Liver (tissue), 10 donors: ENCODE measurements around the gene TAF4. TPM values are rescaled to one million over a fixed set of nuclear protein-coding genes. Genes with fewer than 3 reads are reported as not detected.

Source experiments
- DNase-seq: peaks from one replicate; pipeline ENCODE4 v3.0.0-alpha.2; 2017; ENCODE audit warnings: low spot score
- H3K27ac ChIP-seq, 2 donors: one replicate each; pipeline ENCODE4 v1.7.0; 2013; ENCODE audit warnings: inconsistent platforms in 2 of 2, low read length in 2 of 2, control low read depth in 1 of 2, low read depth in 1 of 2, mild to moderate bottlenecking in 1 of 2
- H3K27me3 ChIP-seq, 4 donors: one replicate each; pipeline versions ENCODE4 v1.6.1 to v1.7.0; 2013; ENCODE audit warnings: low read length in 3 of 4, inconsistent platforms in 1 of 4, mild to moderate bottlenecking in 1 of 4, moderate library complexity in 1 of 4; ENCODE audit not compliant: control insufficient read depth in 4 of 4, insufficient read depth in 4 of 4
- H3K36me3 ChIP-seq, 4 donors: one replicate each; pipeline versions ENCODE4 v1.6.1 to v1.7.0; 2013; ENCODE audit warnings: low read length in 3 of 4, mild to moderate bottlenecking in 3 of 4, low read depth in 1 of 4, moderate library complexity in 1 of 4; ENCODE audit not compliant: control insufficient read depth in 4 of 4, insufficient read depth in 3 of 4
- H3K4me1 ChIP-seq, 4 donors: one replicate each; pipeline versions ENCODE4 v1.6.1 to v1.7.0; 2013; ENCODE audit warnings: low read length in 3 of 4, mild to moderate bottlenecking in 3 of 4, moderate library complexity in 1 of 4; ENCODE audit not compliant: control insufficient read depth in 4 of 4, insufficient read depth in 4 of 4
- H3K4me3 ChIP-seq, 3 donors: one replicate each; pipeline versions ENCODE4 v1.6.1 to v1.7.0; 2013; ENCODE audit warnings: low read length in 3 of 3, control low read depth in 1 of 3, low read depth in 1 of 3, mild to moderate bottlenecking in 1 of 3
- H3K9ac ChIP-seq, 2 donors: one replicate each; pipeline ENCODE4 v1.7.0; 2013; ENCODE audit warnings: low read length in 2 of 2, mild to moderate bottlenecking in 2 of 2, moderate library complexity in 2 of 2, control low read depth in 1 of 2, low read depth in 1 of 2
- H3K9me3 ChIP-seq, 4 donors: one replicate each; pipeline versions ENCODE4 v1.6.1 to v1.7.0; 2013; ENCODE audit warnings: low read length in 3 of 4; ENCODE audit not compliant: control insufficient read depth in 4 of 4
- ATF3 ChIP-seq: IDR thresholded peaks from 2 replicates; pipeline ENCODE4 v1.6.1; 2016; ENCODE audit warnings: antibody characterized with exemption
- CTCF ChIP-seq: fragments of 150-350 bp; IDR thresholded peaks from 2 replicates; pipeline ENCODE4 v1.5.1; 2017; ENCODE audit warnings: improper control_type of control experiment, low read depth, low read length; ENCODE audit not compliant: missing input control
- GABPA ChIP-seq, 2 donors: IDR thresholded peaks in 1 of 2; conservative IDR thresholded peaks in 1 of 2; 2 replicates each; pipeline ENCODE4 v1.6.1; 2016; ENCODE audit warnings: antibody characterized with exemption in 2 of 2, mild to moderate bottlenecking in 1 of 2, moderate library complexity in 1 of 2
- HNF4A ChIP-seq, 2 donors: conservative IDR thresholded peaks; 2 replicates each; pipeline ENCODE4 v1.6.1; 2016; ENCODE audit warnings: antibody characterized with exemption in 2 of 2, mild to moderate bottlenecking in 2 of 2
- JUND ChIP-seq, 2 donors: IDR thresholded peaks; 2 replicates each; pipeline ENCODE4 v1.6.1; 2016; ENCODE audit warnings: antibody characterized with exemption in 2 of 2
- NR2F2 ChIP-seq: IDR thresholded peaks from 2 replicates; pipeline ENCODE4 v1.6.1; 2016; ENCODE audit warnings: antibody characterized with exemption
- RAD21 ChIP-seq, 2 donors: IDR thresholded peaks; 2 replicates each; pipeline ENCODE4 v1.6.1; 2016; ENCODE audit warnings: antibody characterized with exemption in 2 of 2, mild to moderate bottlenecking in 2 of 2
- SP1 ChIP-seq: IDR thresholded peaks from 2 replicates; pipeline ENCODE4 v1.6.1; 2018; ENCODE audit warnings: antibody characterized with exemption, mild to moderate bottlenecking
- YY1 ChIP-seq: IDR thresholded peaks from 2 replicates; pipeline ENCODE4 v1.6.1; 2016; ENCODE audit warnings: antibody characterized with exemption, mild to moderate bottlenecking
- WGBS: extraction: QIAGEN DNeasy Blood & Tissue Kit; methylation state at CpG from one replicate; pipeline ENCODE4 v1.1.7; 2013; 5-methylcytosine and 5-hydroxymethylcytosine counted together
- polyA plus RNA-seq, 2 donors: library from polyadenylated mRNA; stranded (reverse) in 1 of 2; unstranded in 1 of 2; fragments of 200-250 nt in 1 of 2; fragments of >200 nt in 1 of 2; fragmentation: Nextera tagmentation in 1 of 2; extraction: Ambion mirVana in 1 of 2; gene quantifications; one replicate each; pipeline versions ENCODE4 v1.2.1 to v1.2.3, GENCODE V29; 2013 to 2015
- small RNA-seq: library from RNA; depleted of rRNA; stranded (forward); fragments of <200 nt; gene quantifications from one replicate; pipeline ENCODE3, GENCODE V24; 2014
- total RNA-seq, 2 donors: library from RNA; depleted of rRNA; stranded (reverse); fragments of >200 nt; gene quantifications; one replicate each; pipeline ENCODE4 v1.2.3, GENCODE V29; 2014
- TF ChIP-seq, protein P1 (sequence below): IDR thresholded peaks from 2 replicates; pipeline ENCODE4 v1.6.1; 2016; ENCODE audit warnings: antibody characterized with exemption
- donor health status: healthy.
- donor health status: healthy.
- donor health status: healthy.
- donor health status: healthy.
- donor health status: healthy.

Gene TAF4
- total and polyA plus RNA-seq, 4 donors = 2.0 to 11.8 (median 5.6) TPM

DNA sequence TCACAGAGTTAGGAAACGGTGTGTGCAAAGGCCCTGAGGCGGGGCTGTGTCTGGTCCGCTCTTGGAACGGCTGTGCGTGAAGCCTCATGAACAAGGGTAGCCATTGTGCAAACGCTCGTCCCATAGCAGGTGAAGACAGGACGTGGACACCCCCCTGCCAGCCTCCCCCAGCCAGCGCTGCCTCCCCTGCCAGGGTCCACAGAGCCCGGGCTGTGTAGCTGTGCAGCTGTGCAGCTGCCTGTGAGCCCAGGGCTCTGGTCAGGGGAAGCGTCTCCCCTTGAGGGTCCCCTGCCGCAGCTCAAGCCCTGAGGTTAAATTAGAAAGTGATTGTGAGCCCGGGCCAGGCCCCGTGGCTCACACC, 139.4 kb downstream of the TAF4 start:
- TF ChIP-seq SP1 (no peak), GABPA (IDR thresholded peaks at IDR 0.05 in 1 of 2, conservative IDR thresholded peaks at IDR 0.05 in 1 of 2) (no peak), HNF4A (conservative IDR thresholded peaks at IDR 0.05) (no peak)
- TF ChIP-seq, protein P1, sequence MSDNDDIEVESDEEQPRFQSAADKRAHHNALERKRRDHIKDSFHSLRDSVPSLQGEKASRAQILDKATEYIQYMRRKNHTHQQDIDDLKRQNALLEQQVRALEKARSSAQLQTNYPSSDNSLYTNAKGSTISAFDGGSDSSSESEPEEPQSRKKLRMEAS = no peak
- Histone ChIP-seq H3K4me1 (no peaks in the 10 kb centered on the region), H3K36me3 (no peaks in the 10 kb centered on the region), H3K27ac (no peak overlapping the region), H3K9me3 (no peaks in the 10 kb centered on the region), H3K9ac (no peak overlapping the region), H3K27me3 (no peaks in the 10 kb centered on the region), H3K4me3 (no peak overlapping the region)
- 85% methylated on average over 14 of the region's 14 CpGs for WGBS
- DNase-seq = no peak

DNA sequence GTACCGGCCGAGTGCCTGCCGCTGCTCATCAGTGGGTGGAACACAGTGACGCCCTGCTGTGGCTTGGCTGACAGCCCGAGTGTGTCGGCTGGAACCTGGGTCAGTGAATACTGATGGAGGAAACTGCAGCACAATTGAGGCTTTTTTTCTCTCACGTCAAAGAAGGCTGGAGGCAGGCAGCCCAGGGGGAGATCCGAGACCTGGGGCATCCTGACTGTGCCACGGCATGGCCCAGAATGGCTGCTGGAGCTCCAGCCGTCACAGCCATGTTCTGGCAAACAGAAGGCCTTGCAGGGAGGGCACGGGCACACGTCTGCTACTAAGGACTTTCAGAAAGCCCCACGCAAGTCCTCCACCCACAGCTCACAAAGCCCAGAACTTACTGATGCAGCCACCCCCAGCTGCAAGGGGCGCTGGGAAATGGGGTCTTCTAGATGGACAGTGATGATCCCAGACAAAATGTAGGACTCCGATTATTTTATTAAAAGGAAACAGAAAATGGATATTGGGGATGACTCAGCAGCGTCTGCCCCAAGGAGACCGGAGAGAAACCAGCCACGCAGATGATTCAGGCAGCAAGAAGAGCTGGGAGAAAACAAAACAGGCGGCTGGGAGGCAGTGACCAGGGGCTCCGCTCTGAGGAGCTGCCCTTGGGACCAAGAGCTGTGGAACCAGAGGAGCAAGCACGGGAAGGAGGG, 140.0 kb downstream of the TAF4 start:
- WGBS = 78% methylated on average over 21 of the region's 21 CpGs
- DNase-seq = no peak
- TF ChIP-seq YY1 (no peak), GABPA (IDR thresholded peaks at IDR 0.05 in 1 of 2, conservative IDR thresholded peaks at IDR 0.05 in 1 of 2) (no peak), RAD21 (IDR thresholded peaks at IDR 0.05) (no peak)

DNA sequence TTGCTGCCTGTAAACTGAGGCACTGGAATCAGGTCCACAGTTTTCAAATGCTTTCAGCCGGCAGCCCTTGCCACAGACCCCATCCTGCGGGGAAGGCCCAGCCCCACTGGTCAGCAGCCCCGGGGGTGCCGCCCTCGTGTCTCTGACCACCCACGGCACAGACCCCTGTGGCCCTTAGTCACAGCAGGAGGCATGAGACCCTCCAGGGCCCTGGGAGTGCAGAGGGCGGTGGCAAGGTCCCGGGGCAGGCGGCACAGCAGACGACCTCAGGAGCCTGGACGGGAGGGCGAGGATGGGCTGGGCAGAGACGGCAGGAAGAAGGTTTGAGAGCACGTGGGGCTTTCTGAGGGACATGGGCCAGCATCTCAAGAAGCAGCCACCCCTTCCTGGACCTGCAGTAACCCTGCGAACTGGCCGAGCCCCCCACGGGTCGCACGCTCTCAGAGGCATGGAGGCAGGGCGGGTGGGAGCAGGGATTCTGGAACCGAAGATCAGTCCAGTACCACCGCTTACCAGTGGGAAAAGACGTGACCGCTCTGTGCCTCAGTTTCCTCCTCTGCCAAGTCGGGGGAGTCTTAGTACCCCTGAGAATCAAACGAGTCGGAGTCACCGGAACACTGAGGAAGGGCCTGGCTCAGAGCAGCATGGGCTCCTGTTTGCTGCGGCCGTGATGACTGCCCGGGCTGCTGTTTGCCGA, 140.7 kb downstream of the TAF4 start:
- Histone ChIP-seq H3K27ac (no peak overlapping the region), H3K9me3 (peaks cover 0 to 2% (median 0%) of the 10 kb centered on the region in 4 donors), H3K4me3 (no peak overlapping the region), H3K36me3 (no peaks in the 10 kb centered on the region), H3K4me1 (no peaks in the 10 kb centered on the region), H3K9ac (no peak overlapping the region), H3K27me3 (no peaks in the 10 kb centered on the region)
- TF ChIP-seq SP1 (no peak), CTCF (no peak), JUND (IDR thresholded peaks at IDR 0.05) (no peak), GABPA (IDR thresholded peaks at IDR 0.05 in 1 of 2, conservative IDR thresholded peaks at IDR 0.05 in 1 of 2) (no peak), NR2F2 (no peak), ATF3 (no peak)
- 84% methylated on average over 32 of the region's 32 CpGs for WGBS
- DNase-seq = no peak

More for the DNA sequence above, 140.0 kb downstream of the TAF4 start:
- no peaks in the 10 kb centered on the region for H3K27me3 ChIP-seq
- no peak overlapping the region for H3K4me3 ChIP-seq
- H3K9ac ChIP-seq = no peak overlapping the region
- H3K36me3 ChIP-seq = no peaks in the 10 kb centered on the region
- H3K9me3 ChIP-seq = no peaks in the 10 kb centered on the region
- H3K4me1 ChIP-seq = no peaks in the 10 kb centered on the region
- H3K27ac ChIP-seq = no peak overlapping the region

Small RNA genes within 50 kb of the gene (small RNA-seq; reads per million reads assigned to genes)
- gene MIR3195 = not detected

Other genes with a start within 250 kb of the TAF4 start
- 10 to 100 TPM; 15.5 to 15.9 TPM for gene LSM14B, start 56.6 kb upstream of the TAF4 start, total RNA-seq
- 10 to 100 TPM in 1 of 2 donors, under 1 TPM in 1; 0.99 to 11.2 TPM for gene LSM14B, start 56.6 kb upstream of the TAF4 start, polyA plus RNA-seq
- gene PSMA7, start 77.5 kb upstream of the TAF4 start, total RNA-seq = 100 to 1,000 TPM; 109 to 181 TPM
- 100 to 1,000 TPM; 212 to 342 TPM for gene PSMA7, start 77.5 kb upstream of the TAF4 start, polyA plus RNA-seq
- 10 to 100 TPM; 17.3 to 24.3 TPM for gene SS18L1, start 77.9 kb upstream of the TAF4 start, total RNA-seq
- gene SS18L1, start 77.9 kb upstream of the TAF4 start, polyA plus RNA-seq = 10 to 100 TPM in 1 of 2 donors, 1 to 10 TPM in 1; 6.1 to 16.1 TPM
- 10 to 100 TPM; 13.0 to 26.8 TPM for gene MTG2, start 117.1 kb upstream of the TAF4 start, total RNA-seq
- 10 to 100 TPM; 22.0 to 28.0 TPM for gene MTG2, start 117.1 kb upstream of the TAF4 start, polyA plus RNA-seq
- not detected for gene HRH3, start 154.4 kb upstream of the TAF4 start, total RNA-seq
- not detected for gene HRH3, start 154.4 kb upstream of the TAF4 start, polyA plus RNA-seq
- 10 to 100 TPM; 12.7 to 19.7 TPM for gene OSBPL2, start 172.6 kb upstream of the TAF4 start, total RNA-seq
- 10 to 100 TPM in 1 of 2 donors, 1 to 10 TPM in 1; 9.9 to 11.9 TPM for gene OSBPL2, start 172.6 kb upstream of the TAF4 start, polyA plus RNA-seq
- 10 to 100 TPM; 45.3 to 70.9 TPM for gene ADRM1, start 237.1 kb upstream of the TAF4 start, total RNA-seq
- gene ADRM1, start 237.1 kb upstream of the TAF4 start, polyA plus RNA-seq = 10 to 100 TPM; 83.8 to 91.0 TPM